Hepatocyte (in vitro differentiated cells): ENCODE data around the gene EXOSC2. TPM values are rescaled to one million over a fixed set of nuclear protein-coding genes. Genes with fewer than 3 reads are reported as not detected.

Source experiments
- DNase-seq: peaks from one replicate; pipeline ENCODE4 v3.0.0-alpha.2; 2016; ENCODE audit warnings: low spot score
- H2AFZ ChIP-seq: fragments of 200-600 bp; sonication (generic); 2 replicates; pipeline ENCODE4 v1.6.0; 2016; ENCODE audit warnings: antibody characterized with exemption, mild to moderate bottlenecking
- H3K27ac ChIP-seq: fragments of 200-600 bp; sonication (generic); 2 replicates; pipeline ENCODE4 v1.5.1; 2016; ENCODE audit warnings: mild to moderate bottlenecking
- H3K27me3 ChIP-seq: fragments of 200-600 bp; sonication (generic); 2 replicates; pipeline ENCODE4 v1.6.1; 2016
- H3K36me3 ChIP-seq: fragments of 200-600 bp; sonication (generic); replicated peaks from 2 replicates; pipeline ENCODE4 v1.5.1; 2016; ENCODE audit warnings: low read depth; ENCODE audit not compliant: insufficient read depth
- H3K4me1 ChIP-seq: fragments of 200-600 bp; sonication (generic); 2 replicates; pipeline ENCODE4 v1.5.1; 2016; ENCODE audit warnings: mild to moderate bottlenecking, moderate library complexity; ENCODE audit not compliant: insufficient read depth
- H3K4me2 ChIP-seq: fragments of 200-600 bp; sonication (generic); 2 replicates; pipeline ENCODE4 v1.6.0; 2016
- H3K4me3 ChIP-seq: fragments of 200-600 bp; sonication (generic); 2 replicates; pipeline ENCODE4 v1.5.1; 2016; ENCODE audit warnings: mild to moderate bottlenecking
- H3K79me2 ChIP-seq: fragments of 200-600 bp; sonication (generic); 2 replicates; pipeline ENCODE4 v1.6.0; 2017; ENCODE audit warnings: mild to moderate bottlenecking
- H3K9me2 ChIP-seq: fragments of 200-600 bp; sonication (generic); replicated peaks from 2 replicates; pipeline ENCODE4 v1.6.0; 2017; ENCODE audit warnings: mild to moderate bottlenecking; ENCODE audit not compliant: insufficient read depth
- H3K9me3 ChIP-seq: fragments of 200-600 bp; sonication (generic); 2 replicates; pipeline ENCODE4 v1.5.1; 2016; ENCODE audit warnings: low read depth, mild to moderate bottlenecking
- H4K20me1 ChIP-seq: fragments of 200-600 bp; sonication (generic); 2 replicates; pipeline ENCODE4 v1.6.0; 2016; ENCODE audit warnings: mild to moderate bottlenecking; ENCODE audit not compliant: insufficient read depth, poor library complexity, severe bottlenecking
- EZH2 ChIP-seq: fragments of 200-600 bp; sonication (generic); IDR thresholded peaks from 2 replicates; pipeline ENCODE4 v1.6.1; 2016; ENCODE audit warnings: antibody characterized with exemption, mild to moderate bottlenecking, borderline replicate concordance
- EZH2phosphoT487 ChIP-seq: fragments of 200-600 bp; sonication (generic); IDR thresholded peaks from one replicate; pipeline ENCODE4 v1.6.1; 2018; ENCODE audit warnings: antibody characterized with exemption, mild to moderate bottlenecking, low read depth, moderate library complexity; ENCODE audit not compliant: unreplicated experiment, severe bottlenecking
- WGBS: methylation state at CpG from one replicate; pipeline ENCODE4 v1.1.6; 2016; ENCODE audit warnings: low lambda C conversion rate; ENCODE audit errors: missing lambda C conversion rate; 5-methylcytosine and 5-hydroxymethylcytosine counted together
- polyA plus RNA-seq: library from polyadenylated mRNA; unstranded; fragments of >200 nt; fragmentation: Nextera tagmentation; extraction: Ambion mirVana; gene quantifications from 2 replicates; pipeline ENCODE4 v1.2.1, GENCODE V29; 2016
- total RNA-seq: library from RNA; depleted of rRNA; stranded (reverse); fragments of >200 nt; gene quantifications from 2 replicates; pipeline ENCODE4 v1.2.3, GENCODE V29; 2014
- TF ChIP-seq, protein P1 (sequence below): fragments of 200-600 bp; sonication (generic); IDR thresholded peaks from 2 replicates; pipeline ENCODE4 v1.5.1; 2016; ENCODE audit warnings: antibody characterized with exemption, mild to moderate bottlenecking; ENCODE audit not compliant: poor library complexity

The EXOSC2 gene
- total and polyA plus RNA-seq, 2 experiments from 2014 or later: 13.0 to 24.3 TPM

DNA sequence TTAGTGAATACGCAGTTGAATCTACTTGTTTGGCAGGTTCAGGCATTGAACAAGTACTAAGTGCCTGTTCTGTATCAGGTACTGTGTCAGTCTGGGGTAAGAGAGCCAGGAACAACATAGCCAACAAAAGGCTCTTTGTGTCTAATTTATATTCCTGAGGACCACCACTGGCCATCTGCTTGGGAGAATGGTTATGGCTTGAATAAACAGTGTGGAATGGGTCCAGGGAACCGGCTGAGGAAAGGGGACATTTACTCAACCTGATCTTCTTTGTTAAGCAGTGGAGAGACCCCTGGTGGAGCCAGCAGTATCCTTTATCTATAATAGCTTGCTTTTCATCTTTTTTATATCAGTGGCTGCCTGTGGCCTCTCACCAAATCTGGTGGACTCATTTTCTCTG lies 38.6 kb downstream of the EXOSC2 start:
- WGBS: 46% methylated on average over 2 of the region's 2 CpGs
- Histone ChIP-seq H3K27ac (no peak overlapping the region), H3K36me3 (no peaks in the 10 kb centered on the region), H3K4me3 (no peak overlapping the region), H2AFZ (no peak overlapping the region), H3K4me1 (no peaks in the 10 kb centered on the region), H3K4me2 (no peak overlapping the region), H4K20me1 (peaks cover 4% of the 10 kb centered on the region), H3K27me3 (no peaks in the 10 kb centered on the region), H3K79me2 (peaks cover 67% of the 10 kb centered on the region), H3K9me2 (no peaks in the 10 kb centered on the region), H3K9me3 (no peaks in the 10 kb centered on the region)
- DNase-seq: no peak
- no peak for TF ChIP-seq EZH2phosphoT487
- no peak for TF ChIP-seq EZH2
- TF ChIP-seq, protein P1, sequence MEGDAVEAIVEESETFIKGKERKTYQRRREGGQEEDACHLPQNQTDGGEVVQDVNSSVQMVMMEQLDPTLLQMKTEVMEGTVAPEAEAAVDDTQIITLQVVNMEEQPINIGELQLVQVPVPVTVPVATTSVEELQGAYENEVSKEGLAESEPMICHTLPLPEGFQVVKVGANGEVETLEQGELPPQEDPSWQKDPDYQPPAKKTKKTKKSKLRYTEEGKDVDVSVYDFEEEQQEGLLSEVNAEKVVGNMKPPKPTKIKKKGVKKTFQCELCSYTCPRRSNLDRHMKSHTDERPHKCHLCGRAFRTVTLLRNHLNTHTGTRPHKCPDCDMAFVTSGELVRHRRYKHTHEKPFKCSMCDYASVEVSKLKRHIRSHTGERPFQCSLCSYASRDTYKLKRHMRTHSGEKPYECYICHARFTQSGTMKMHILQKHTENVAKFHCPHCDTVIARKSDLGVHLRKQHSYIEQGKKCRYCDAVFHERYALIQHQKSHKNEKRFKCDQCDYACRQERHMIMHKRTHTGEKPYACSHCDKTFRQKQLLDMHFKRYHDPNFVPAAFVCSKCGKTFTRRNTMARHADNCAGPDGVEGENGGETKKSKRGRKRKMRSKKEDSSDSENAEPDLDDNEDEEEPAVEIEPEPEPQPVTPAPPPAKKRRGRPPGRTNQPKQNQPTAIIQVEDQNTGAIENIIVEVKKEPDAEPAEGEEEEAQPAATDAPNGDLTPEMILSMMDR: no peak

DNA sequence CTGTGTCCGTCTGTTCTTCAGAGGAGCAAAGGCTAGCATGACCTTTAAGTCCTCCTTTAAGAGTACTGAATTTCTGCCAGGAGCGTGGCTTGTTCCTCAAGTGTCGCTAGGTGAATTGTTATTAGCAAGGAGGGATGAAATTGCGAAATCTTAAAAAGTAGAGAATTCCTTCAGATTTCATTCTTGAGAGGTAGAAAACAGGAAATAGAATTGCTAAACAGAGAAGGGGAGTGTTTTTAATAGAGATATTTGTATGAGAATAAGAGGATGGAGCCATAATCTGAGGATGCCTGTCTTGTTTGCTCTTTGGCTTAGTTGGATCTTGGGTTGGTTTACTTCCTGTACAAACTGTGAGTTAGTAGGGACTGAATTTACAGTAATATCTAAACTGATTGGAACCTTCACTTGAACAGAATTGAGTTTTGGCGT lies 39.2 kb downstream of the EXOSC2 start:
- Histone ChIP-seq H3K36me3 (no peaks in the 10 kb centered on the region), H3K4me3 (no peak overlapping the region), H3K27me3 (no peaks in the 10 kb centered on the region), H3K4me1 (no peaks in the 10 kb centered on the region), H3K4me2 (no peak overlapping the region), H2AFZ (no peak overlapping the region), H3K27ac (no peak overlapping the region), H3K79me2 (peaks cover 66% of the 10 kb centered on the region), H3K9me3 (no peaks in the 10 kb centered on the region), H4K20me1 (peaks cover 4% of the 10 kb centered on the region), H3K9me2 (no peaks in the 10 kb centered on the region)
- DNase-seq: no peak
- TF ChIP-seq, protein P1: no peak
- no peak for TF ChIP-seq EZH2phosphoT487
- no peak for TF ChIP-seq EZH2
- WGBS: 83% methylated on average over 5 of the region's 5 CpGs

DNA sequence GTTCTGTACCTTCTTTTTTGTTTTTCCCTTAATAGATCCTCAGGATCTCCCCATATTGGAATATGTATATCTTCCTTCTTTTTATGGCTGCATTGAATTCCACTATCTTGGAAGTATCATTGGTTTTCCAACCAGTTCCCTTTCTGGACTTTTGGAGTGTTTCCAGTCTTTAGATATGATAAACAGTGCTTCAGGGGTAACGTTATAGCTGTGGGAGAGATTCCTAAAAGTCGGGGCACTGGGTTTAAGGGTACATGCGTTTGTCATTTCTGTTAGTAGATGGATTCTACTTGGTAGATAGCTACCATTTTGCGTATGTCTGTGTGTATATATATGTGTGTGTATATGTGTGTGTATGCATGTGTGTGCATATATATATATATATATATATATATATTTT lies 42.0 kb downstream of the EXOSC2 start:
- no peaks in the 10 kb centered on the region for H3K9me2 ChIP-seq
- no peaks in the 10 kb centered on the region for H3K36me3 ChIP-seq
- no peak overlapping the region for H3K27ac ChIP-seq
- H3K79me2 ChIP-seq: peaks cover 68% of the 10 kb centered on the region
- H3K4me3 ChIP-seq: no peak overlapping the region
- DNase-seq: no peak
- WGBS: 94% methylated on average over 4 of the region's 4 CpGs
- H3K9me3 ChIP-seq: no peaks in the 10 kb centered on the region
- peaks cover 4% of the 10 kb centered on the region for H4K20me1 ChIP-seq
- no peaks in the 10 kb centered on the region for H3K27me3 ChIP-seq
- no peak for TF ChIP-seq EZH2
- TF ChIP-seq, protein P1: no peak
- TF ChIP-seq EZH2phosphoT487: no peak
- H3K4me1 ChIP-seq: no peaks in the 10 kb centered on the region
- no peak overlapping the region for H2AFZ ChIP-seq
- H3K4me2 ChIP-seq: no peak overlapping the region

DNA sequence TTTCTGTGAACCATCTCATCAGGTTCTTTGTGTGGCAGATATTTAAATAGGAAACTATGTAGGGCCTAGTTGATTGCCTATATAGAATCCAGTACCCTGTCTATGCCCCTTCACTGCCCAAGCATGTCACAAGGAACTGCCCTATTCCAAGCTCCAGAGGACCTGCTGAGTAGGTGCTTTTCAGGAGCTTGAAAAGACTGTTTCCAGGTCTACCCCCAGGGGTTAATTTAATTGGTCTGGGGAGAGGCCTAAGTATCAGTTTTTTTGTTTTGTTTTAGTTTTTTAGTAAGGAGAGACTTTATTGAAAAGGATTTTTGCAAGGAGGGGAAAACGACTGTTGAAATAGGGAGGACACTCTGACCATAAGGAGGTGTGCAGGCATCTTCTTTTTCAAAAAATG lies 43.3 kb downstream of the EXOSC2 start:
- Histone ChIP-seq H3K4me3 (no peak overlapping the region), H3K4me1 (no peaks in the 10 kb centered on the region), H4K20me1 (peaks cover 4% of the 10 kb centered on the region), H3K36me3 (no peaks in the 10 kb centered on the region), H3K27ac (no peak overlapping the region), H3K27me3 (no peaks in the 10 kb centered on the region), H3K79me2 (peaks cover 70% of the 10 kb centered on the region), H2AFZ (no peak overlapping the region), H3K4me2 (no peak overlapping the region), H3K9me2 (no peaks in the 10 kb centered on the region), H3K9me3 (no peaks in the 10 kb centered on the region)
- DNase-seq: no peak
- TF ChIP-seq EZH2: no peak
- TF ChIP-seq, protein P1: no peak
- no peak for TF ChIP-seq EZH2phosphoT487
- WGBS: 88% methylated on average over 1 of the region's 1 CpG
